Ishikawa (cell line): ENCODE data around the gene SLX9.

Experiments used
- CREB1 ChIP-seq: IDR thresholded peaks from 2 replicates; pipeline ENCODE4 v1.6.1; 2012; ENCODE audit warnings: low read depth
- RAD21 ChIP-seq: IDR thresholded peaks from 2 replicates; pipeline ENCODE4 v1.6.1; 2012; ENCODE audit warnings: low read depth
- REST ChIP-seq: IDR thresholded peaks from 2 replicates; pipeline ENCODE4 v1.6.1; 2012; ENCODE audit warnings: low read depth, mild to moderate bottlenecking

GRCh38 chr21:44996501-44996921 lies 56.7 kb downstream of the SLX9 start:
- no peak for TF ChIP-seq RAD21
- no peak for TF ChIP-seq REST
- no peak for TF ChIP-seq CREB1
